Activated gamma-delta T cell treated with Interleukin-2 at 50 U/mL for 16 hours (primary cell): ENCODE measurements around the gene OXA1L.
"Not testable (repeated sequence)": the region's sequence is repeated elsewhere in the genome, so short reads cannot be mapped to it uniquely, and the experiment has no call there.

Experiments
- DNase-seq: peaks from one replicate; pipeline ENCODE4 v3.0.0-alpha.2; 2020

Gene OXA1L

DNA sequence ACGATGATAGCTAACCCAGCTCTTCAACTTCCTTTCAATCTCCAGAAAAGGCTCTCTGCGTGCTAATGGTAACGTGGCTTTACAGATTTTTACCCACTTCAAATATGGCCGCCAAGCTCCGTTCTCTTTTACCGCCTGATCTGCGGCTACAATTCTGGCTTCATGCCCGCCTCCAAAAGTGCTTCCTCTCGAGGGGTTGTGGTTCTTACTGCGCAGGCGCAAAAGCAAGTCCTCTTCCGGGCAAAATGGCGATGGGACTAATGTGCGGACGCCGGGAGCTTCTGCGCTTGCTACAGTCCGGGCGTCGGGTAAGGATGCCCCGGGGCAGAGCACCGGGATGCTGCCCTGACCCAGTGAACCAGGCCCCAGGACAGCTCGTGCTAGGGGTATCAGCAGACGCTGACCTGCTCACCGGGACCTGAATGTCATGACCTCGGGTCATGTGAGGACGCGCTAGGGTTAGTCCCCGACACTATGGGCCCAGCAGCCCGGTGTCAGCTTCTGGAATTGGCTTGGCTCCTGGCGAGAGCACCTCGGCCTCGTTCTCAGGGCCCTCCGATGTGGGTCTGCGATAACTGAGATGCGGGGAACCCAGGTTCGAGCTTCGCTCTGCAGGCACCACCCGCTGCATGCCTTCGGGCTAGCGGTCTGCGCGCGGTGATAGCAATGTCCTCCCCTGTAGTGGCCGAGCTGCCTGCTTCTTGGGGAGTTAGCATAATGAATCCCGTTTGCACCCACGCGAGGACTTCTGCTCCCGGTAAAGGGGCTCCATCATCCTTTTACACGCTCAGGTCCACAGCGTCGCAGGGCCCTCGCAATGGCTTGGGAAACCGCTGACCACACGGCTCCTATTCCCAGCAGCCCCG, at the start of gene OXA1L:
Gene OXA1L, plus strand, starts transcription at position 232 of the 866 bp plus-strand sequence. Its CDS starts 14 bp downstream, at position 246.
- DNase-seq, result peak; percentile 97

DNA sequence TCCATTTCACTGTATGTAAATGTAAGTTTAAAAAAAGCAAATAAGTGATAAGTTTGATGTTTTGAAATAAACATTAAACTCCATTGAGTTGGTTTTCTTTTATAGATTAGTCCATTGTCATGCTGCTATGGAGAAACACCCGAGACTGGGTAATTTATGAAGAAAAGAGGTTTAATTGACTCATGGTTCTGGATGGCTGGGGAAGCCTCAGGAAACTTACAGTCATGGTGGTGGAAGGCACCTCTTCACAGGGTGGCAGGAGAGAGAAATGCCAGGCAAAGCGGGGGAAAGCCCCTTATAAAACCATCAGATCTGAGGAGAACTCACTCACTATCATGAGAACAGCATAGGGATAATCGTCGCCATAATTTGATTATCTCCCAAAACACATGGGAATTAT, 48.4 kb upstream of the OXA1L start:
- DNase-seq, result no peak

DNA sequence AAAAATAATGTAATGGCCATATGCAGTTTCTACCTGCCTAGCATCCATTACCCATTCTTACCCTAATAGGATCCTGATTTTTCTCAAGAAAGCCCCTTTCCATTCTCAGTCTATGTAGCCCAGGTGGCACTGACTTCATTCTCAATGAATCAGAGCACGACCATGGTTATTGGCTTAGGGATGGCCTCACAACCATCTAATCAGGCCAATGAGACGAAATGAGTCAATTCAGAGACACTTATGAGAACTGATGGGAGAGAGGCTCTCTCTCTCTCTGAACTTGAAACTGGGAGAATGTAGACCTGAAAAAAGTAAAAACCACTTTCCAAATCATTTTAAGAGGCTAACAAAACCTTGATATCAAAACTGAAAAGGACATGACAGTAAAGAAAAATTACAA, 45.3 kb upstream of the OXA1L start:
- DNase-seq, result no peak

DNA sequence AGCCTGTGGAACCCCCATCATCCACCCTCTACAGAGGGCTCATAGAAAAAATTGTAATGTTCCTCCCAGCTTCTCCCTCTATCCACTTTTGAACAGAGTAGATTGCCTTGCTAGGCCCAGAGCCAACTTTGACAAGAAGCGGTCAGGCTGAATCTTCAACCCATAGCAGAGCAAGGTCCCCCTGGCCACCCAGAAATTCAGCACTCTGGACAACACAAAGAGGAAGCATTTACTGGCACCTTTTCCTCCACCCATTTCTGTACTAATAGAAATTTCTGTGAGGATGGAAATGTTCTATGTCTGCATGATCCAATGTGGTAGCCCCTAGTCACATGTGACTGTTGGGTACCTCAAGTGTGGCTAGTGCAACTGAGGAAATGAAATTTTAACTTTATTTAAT, 42.7 kb upstream of the OXA1L start:
- no peak for DNase-seq

DNA sequence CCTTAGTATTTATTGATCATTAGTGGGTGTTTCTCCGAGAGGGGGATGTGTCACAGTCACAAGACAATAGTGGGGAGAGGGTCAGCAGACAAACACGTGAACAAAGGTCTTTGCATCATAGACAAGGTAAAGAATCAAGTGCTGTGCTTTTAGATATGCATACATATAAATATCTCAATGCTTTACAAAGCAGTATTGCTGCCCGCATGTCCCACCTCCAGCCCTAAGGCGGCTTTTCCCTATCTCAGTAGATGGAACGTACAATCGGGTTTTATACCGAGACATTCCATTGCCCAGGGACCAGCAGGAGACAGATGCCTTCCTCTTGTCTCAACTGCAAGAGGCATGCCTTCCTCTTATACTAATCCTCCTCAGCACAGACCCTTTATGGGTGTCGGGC, 41.6 kb upstream of the OXA1L start:
- not testable (repeated sequence) for DNase-seq

DNA sequence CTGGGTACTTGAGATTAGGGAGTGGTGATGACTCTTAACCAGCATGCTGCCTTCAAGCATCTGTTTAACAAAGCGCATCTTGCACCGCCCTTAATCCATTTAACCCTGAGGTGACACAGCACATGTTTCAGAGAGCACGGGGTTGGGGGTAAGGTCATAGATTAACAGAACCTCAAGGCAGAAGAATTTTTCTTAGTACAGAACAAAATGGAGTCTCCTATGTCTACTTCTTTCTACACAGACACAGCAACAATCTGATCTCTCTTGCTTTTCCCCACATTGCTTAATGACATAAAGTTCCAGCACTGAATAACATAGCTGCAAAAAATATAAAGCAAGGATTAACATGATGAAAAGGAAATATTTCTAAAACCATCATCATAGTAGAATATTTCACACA, 41.1 kb upstream of the OXA1L start:
- DNase-seq, result not testable (repeated sequence)

DNA sequence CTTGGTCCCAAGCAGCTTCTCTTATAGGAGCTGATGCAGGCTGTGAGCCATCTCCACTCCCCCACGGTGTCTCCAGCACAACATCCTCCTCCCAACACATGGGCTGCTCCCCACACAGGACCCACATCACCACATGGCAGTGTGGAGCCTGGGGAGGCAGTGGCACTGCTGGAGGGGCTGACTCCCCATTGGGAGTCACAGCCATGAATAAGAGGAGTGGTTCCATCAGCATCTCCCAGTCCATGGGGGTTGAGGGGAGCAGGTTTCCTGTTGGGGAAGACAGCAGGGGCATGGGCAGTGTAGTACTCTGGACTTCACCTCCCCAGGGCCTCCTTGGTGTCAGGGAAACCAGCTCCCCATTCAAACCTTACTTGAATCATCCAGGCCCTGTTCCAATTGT, 40.5 kb upstream of the OXA1L start:
- no peak for DNase-seq

DNA sequence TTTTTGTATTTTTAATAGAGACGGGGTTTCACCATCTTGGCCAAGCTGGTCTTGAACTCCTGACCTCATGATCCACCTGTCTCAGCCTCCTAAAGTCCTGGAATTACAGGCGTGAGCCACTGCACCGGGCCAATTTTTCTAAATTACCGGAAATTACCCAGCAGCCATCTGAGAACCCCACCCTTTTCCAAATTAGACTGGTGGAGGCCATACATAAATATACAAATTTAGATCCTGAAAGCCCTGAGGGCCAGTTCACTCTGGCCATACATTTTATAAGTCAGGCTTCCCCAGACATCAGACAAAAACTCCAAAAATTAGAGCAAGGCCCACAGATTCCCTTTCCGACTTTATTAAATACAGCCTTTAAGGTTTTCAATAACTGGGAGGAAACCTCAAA, 34.4 kb upstream of the OXA1L start:
- DNase-seq, result not testable (repeated sequence)

DNA sequence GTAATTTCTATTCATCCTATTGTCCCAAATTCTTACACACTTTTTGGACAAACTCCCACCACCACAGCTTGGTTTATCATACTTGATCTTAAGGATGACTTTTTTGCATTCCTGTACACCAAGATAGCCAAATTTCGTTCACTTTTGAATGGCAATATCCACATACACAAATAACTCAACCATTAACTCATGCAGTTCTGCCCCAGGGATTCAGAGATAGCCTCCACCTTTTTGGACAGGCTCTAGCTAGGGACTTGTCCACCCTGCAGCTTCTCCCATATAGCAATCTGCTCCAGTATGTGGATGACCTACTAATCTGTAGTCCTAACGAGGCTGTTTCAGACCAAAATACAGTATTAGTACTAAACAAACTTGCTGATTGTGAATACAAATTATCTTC, 32.7 kb upstream of the OXA1L start:
- DNase-seq, result no peak

DNA sequence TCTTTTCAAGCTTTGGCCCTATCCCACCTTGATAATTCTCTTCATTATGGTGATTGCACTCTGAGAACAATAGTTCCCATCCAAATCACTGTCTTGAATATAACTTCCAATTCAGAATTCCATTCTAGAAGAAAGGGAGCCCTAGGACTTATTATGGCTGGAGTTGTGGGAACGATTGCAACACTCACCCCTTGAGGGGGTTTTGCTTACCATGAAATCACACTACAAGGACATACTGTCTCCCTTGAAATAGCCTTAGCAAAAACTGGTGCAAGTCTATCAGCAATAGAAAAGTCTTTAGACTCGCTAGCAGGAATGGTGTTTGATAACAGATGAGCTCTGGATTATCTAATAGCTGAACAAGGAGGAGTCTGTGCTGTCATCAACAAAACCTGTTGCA, 31.4 kb upstream of the OXA1L start:
- no peak for DNase-seq

DNA sequence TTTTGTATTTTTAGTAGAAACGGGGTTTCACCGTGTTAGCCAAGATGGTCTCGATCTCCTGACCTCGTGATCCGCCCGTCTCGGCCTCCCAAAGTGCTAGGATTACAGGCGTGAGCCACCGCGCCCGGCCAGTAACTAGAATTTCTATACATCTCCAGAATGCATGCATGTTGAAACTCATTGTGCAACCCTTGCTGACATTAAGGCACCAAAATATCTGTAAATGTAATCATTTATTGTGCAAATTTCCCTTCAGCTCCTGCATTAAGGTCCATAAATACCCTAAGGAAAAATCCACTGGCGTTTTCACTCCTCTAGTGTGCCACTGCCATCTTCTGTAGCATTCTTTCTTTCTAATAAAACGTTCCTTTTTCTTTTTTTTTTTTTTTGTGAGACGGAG, 30.1 kb upstream of the OXA1L start:
- not testable (repeated sequence) for DNase-seq

DNA sequence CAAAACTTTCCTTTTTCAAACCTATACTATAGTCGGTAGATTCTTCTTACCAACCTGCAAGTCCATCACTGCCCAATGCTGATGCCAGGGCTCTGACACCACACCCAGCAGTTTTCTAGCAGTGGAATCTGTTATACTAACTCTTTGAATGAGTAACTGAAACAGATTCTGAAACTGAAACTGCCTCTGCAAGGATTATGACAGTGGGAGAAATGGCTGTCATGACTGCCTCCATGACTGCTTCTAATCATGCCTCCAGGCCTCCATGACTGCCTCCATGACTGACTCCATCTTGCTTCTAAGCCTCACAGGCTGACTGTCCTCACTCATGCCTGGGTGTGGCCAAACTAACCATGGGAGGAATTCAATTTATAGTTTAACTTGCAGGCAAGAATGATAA, 29.4 kb upstream of the OXA1L start:
- no peak for DNase-seq

DNA sequence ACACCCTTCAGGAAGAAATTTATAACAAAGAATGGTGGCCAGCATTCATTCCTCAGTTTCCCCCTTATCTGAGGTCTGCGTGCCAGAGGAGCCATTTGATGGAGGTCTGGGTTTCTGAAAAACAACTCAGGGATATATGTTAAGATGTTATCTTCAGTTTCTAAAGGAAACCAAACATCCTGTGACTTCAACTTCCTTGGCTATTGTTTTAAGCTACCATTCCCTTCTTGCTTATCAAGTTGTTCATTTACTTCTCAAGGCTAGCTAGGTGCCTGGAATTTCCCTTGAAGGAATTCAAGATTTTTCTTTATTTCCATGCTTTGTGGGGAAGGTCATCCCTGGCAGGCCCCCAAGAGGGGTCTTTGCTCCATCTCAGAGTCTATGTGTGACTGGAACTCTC, 27.1 kb upstream of the OXA1L start:
- DNase-seq, result no peak

DNA sequence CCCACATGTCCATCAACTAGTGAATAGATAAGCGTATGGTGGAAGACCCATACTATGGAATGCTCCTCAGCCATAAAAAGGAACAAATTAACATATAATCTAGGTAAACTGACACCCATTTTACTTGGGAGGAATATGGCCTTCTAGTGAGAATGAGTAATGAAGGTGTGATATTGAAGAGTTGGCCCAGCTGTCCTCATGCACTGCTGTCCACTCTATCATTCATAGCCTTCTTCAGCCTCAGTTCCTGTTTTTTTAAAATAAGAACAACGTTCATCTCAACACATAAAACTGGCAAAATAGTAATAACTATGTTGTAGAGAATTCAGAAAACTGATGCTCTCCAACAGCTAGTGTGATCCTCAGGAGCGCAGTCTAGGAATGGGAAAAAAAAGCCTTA, 26.5 kb upstream of the OXA1L start:
- no peak for DNase-seq

DNA sequence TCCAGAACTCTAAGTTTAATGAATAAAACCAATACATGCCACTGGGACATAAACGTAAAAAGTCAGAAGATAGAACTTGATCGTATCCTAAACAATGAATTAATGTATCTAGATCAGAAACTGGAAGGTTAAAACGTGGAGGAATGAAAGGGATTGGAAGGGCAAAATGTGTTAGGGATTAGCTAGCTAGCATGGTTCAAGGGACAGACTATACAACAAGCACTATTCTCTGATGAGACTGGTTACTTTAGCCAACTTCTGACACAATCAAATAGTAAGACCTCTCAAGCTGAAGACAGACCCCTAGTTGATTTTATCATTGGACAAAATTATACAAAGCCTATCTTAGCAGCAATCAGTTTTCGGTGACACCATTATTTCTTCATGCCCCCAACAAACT, 18.7 kb upstream of the OXA1L start:
- DNase-seq, result no peak

DNA sequence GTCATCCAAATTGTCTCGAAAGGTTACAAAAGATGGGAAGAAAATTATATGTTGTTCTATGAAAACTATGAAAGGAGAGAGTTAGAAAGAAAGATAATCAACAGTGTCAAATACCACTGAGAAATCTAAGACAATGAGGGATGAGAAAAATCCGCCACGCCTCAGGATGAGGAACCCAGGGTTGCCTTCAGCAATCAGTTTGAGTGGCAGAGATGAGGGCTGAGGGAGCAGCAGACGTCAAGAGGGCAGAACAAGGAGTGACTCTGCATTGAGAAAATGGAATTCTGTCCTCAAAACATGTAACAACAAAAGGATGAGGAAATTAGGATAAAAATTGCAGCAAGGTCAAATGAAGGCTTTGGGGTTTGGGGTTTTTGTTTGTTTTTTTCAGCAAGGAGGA, 18.3 kb upstream of the OXA1L start:
- DNase-seq, result no peak

DNA sequence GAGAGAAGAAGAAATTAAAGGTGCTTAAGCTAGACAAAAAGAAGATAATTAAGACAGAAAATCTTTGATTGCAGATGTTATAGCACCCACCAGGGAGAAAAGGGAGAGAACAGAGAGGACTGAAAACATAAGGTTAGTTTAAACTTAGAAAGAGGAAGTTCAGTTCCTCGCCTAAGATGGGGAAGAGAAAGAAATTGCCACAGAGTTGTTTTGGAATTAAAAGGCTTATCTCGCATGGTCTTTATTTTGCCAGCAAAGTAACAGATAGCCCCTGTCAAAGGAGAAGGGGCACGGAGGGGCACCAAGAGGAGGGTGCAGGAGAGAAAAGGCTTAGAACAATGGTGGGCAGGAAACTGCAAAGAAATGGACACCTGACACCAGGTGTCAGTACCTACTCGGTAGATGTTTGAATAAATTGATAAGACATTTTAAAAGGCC, 17.8 kb upstream of the OXA1L start:
- no peak for DNase-seq

DNA sequence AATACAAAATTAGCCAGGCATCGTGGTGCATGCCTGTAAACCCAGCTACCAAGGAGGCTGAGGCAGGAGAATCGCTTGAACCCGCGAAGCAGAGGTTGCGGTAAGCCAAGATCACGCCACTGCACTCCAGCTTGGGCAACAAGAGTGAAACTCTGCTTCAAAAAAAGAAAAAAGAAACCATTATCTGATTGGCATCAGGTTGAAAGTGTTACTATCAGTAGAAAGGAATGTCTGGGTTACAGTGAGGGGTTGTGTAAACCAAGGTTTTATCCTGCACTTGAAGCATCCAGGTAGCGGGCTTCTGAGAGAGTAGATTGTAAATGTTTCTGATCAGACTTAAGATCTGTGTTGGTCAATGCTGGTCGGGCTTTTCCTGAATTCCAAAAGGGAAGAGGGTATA, 14.1 kb upstream of the OXA1L start:
- no peak for DNase-seq

DNA sequence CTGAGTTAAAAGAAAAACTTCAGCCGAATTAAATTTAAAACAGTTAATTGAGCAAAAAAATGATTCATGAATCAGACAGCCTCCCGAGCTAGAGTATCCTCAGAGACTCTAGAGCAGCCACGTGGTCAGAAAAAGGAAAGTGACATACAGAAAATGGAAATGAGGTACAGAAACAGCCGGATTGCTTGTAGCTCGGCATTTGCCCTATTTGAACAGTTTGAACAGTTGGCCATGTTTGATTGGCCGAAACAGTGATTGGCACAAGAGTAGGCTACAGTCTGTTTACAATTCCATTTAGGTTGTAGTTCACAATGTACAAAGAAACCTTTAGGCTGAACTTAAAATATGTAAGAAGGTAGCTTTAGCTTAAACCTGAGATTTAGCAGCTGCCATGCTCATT, 12.9 kb upstream of the OXA1L start:
- DNase-seq, result no peak

DNA sequence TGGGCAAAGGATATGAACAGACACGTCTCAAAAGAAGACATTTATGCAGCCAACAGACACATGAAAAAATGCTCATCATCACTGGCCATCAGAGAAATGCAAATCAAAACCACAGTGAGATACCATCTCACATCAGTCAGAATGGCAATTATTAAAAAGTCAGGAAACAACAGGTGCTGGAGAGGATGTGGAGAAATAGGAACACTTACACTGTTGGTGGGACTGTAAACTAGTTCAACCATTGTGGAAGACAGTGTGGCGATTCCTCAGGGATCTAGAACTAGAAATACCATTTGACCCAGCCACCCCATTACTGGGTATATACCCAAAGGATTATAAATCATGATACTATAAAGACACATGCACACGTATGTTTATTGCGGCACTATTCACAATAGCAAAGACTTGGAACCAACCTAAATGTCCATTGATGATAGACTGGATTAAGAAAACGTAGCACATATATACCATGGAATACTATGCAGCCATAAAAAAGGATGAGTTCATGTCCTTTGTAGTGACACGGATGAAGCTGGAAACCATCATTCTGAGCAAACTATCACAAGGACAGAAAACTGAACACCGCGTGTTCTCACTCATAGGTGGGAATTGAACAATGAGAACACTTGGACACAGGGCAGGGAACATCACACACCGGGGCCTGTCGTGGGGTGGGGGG, 8.4 kb upstream of the OXA1L start:
- not testable (repeated sequence) for DNase-seq

DNA sequence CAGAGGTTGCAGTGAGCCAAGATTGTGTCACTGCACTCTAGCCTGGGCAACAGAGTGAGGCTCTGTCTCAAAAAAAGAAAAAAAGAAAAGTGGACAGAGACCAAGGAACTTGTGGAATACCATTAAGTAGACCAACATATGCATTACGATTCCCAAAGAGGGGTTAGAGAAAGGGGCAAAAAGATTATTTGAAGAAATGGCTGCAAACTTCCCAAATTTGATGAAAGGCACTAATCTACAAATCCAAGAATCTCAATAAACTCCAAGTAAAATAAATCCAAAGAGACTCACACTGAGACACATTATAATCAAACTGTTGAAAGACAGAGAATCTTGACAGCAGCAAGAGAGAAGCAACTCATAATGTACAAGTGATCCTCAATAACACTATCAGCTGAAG, 4.8 kb upstream of the OXA1L start:
- DNase-seq, result no peak

DNA sequence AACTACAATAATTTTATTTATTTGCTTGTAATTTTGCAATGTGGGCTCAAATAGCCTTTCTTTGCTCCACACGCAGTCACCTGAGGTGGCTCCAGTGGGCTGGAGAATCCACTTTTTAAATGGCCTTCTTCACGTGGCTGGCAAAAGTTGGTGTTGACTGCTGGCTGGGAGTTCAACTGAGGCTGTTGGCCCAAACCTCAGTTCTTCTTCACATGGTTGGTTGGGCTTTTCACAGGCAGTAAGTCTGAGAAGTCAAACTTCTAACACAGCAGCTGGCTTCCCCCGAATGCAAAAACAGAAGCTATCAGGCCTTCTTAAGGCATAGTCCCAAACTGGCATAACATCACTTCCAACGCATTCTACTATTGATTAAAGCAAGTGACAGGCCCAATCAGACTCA, 2.1 kb upstream of the OXA1L start:
- no peak for DNase-seq

DNA sequence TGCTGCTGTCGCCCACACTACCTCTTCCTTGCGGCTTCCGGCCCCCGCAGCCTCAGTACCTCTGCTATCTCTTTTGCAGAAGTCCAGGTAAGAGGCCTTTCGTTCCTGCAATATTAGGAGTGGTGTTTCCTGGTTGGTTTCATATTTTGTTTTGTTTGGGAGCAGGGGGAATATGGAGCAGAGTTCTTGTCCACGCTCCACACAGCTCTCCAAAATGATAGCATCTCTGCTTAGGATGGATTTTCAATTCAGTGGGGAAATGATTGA, 768 bp downstream of the OXA1L start:
- no peak for DNase-seq

DNA sequence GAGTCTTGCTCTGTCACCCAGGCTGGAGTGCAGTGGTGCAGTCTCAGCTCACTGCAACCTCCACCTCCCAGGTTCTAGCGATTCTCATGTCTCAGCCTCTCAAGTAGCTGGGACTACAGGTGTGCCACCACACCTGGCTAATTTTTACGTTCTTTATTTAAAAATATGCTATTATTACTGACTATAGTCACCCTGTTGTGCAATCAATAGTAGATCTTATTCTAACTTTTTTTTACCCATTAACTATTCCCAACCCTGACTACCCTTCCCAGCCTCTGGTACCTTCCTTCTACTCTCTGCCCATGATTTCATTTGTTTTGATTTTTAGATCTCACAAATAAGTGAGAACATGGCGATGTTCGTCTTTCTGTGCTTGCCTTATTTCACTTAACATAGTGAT, 2.5 kb downstream of the OXA1L start:
- DNase-seq, result no peak

DNA sequence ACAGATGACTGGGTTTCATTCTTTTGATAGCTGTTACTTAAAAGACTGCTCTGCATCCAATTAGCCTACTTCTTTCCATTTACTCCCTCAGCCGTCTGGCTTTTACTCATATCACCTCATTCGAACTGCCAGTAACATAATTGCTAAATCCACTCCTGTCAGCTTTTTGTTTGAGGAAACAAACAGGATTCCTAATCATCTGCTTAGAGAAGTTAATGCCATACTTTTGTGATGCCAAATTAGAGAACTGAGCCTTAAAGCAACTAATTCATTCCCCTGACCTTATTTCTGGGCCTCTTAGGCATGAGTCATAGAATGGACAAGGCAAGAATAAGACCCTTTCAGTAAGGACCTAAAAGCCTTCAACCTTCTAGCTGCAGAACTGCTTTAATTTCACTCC, 2.9 kb downstream of the OXA1L start:
- no peak for DNase-seq
